Stimulated activated CD4-positive, alpha-beta T cell treated with anti-CD3 and anti-CD28 coated beads, TNF-alpha, amount 100 ng/mL, for 24 hours (primary cell): ENCODE data around the gene SPEM3.

Experiments
- DNase-seq, 3 experiments: peaks; one replicate each; pipeline ENCODE4 v3.0.0-alpha.2; 2020; ENCODE audit warnings: low read depth in 3 of 3

Gene SPEM3

GRCh38 chr17:7428557-7428956 lies at the start of gene SPEM3:
SPEM3 (plus strand) TSS chr17:7428857; CDS start chr17:7428903, 46 bp downstream.
- DNase-seq: no peak

- no peak for DNase-seq
These were observed 49.5 kb upstream of the SPEM3 start for GRCh38 chr17:7379134-7379533.

- no peak for DNase-seq
These were observed 48.3 kb upstream of the SPEM3 start for GRCh38 chr17:7380321-7380720.

- DNase-seq: no peak
These were observed 47.6 kb upstream of the SPEM3 start, which contains the start of gene TNK1 for GRCh38 chr17:7380855-7381683. TNK1 (plus strand) TSS chr17:7381089; CDS start chr17:7382927, 1,838 bp downstream.

GRCh38 chr17:7382901-7383300 lies 45.8 kb upstream of the SPEM3 start:
- no peak for DNase-seq

GRCh38 chr17:7383371-7383741 lies 45.3 kb upstream of the SPEM3 start:
- no peak for DNase-seq

GRCh38 chr17:7383742-7384488 lies 44.7 kb upstream of the SPEM3 start:
- DNase-seq: peak; percentile 50 to 79 (median 63)

GRCh38 chr17:7384489-7385081 lies 44.1 kb upstream of the SPEM3 start:
- DNase-seq: no peak

- DNase-seq: no peak
These were observed 39.8 kb upstream of the SPEM3 start for GRCh38 chr17:7388856-7389255.

GRCh38 chr17:7389924-7390910 lies 38.4 kb upstream of the SPEM3 start:
- no peak for DNase-seq

GRCh38 chr17:7391307-7391706 lies 37.4 kb upstream of the SPEM3 start:
- no peak for DNase-seq

- DNase-seq: no peak
These were observed 35.7 kb upstream of the SPEM3 start for GRCh38 chr17:7392696-7393612.

GRCh38 chr17:7393613-7394451 lies 34.8 kb upstream of the SPEM3 start:
- DNase-seq: peak; percentile 24 to 63 (median 26)

- DNase-seq: peak; percentile 61 to 87 (median 75)
These were observed 34.0 kb upstream of the SPEM3 start, which contains the start of gene PLSCR3 for GRCh38 chr17:7394452-7395191. PLSCR3 (minus strand) TSS chr17:7394525; CDS start chr17:7394110, 415 bp downstream.

GRCh38 chr17:7396147-7396546 lies 32.5 kb upstream of the SPEM3 start:
- DNase-seq: no peak

- DNase-seq: no peak
These were observed 30.0 kb upstream of the SPEM3 start for GRCh38 chr17:7398612-7399011.

- no peak for DNase-seq
These were observed 25.5 kb upstream of the SPEM3 start for GRCh38 chr17:7403043-7403726.

GRCh38 chr17:7403727-7403976 lies 25.0 kb upstream of the SPEM3 start:
- no peak for DNase-seq
